SK-N-SH (cell line): ENCODE measurements around the gene ATP8B3. TPM values are rescaled to one million over a fixed set of nuclear protein-coding genes. Genes with fewer than 3 reads are reported as not detected.

Source experiments
- CHD2 ChIP-seq: fragments of 150-350 bp; IDR thresholded peaks from 2 replicates; pipeline ENCODE4 v1.6.1; 2018; ENCODE audit warnings: low read length; ENCODE audit not compliant: partially characterized antibody
- FOSL2 ChIP-seq: IDR thresholded peaks from 2 replicates; pipeline ENCODE4 v1.4.0; 2012; ENCODE audit warnings: low read depth, mild to moderate bottlenecking, moderate library complexity, borderline replicate concordance
- NFIC ChIP-seq: IDR thresholded peaks from 2 replicates; pipeline ENCODE4 v1.4.0; 2012; ENCODE audit warnings: borderline replicate concordance
- RCOR1 ChIP-seq: fragments of 150-350 bp; IDR thresholded peaks from 2 replicates; pipeline ENCODE4 v1.6.1; 2017; ENCODE audit warnings: antibody characterized with exemption, low read length
- polyA plus RNA-seq, 3 experiments: library from polyadenylated mRNA; depleted of rRNA; stranded (reverse); fragments of >200 nt; gene quantifications; 2 replicates each; pipeline ENCODE4 v1.2.3, GENCODE V29; 2012
- TF ChIP-seq, protein P1 (sequence below): IDR thresholded peaks from 2 replicates; pipeline ENCODE4 v1.6.1; 2012; ENCODE audit warnings: mild to moderate bottlenecking, low read depth, low read length, moderate library complexity
- TF ChIP-seq, protein P2 (sequence below): fragments of 200-600 bp; sonication (generic); IDR thresholded peaks from 2 replicates; pipeline ENCODE4 v1.6.1; 2017; ENCODE audit warnings: antibody characterized with exemption, mild to moderate bottlenecking, moderate library complexity
- TF ChIP-seq, protein P3 (sequence below): IDR thresholded peaks from 2 replicates; pipeline ENCODE4 v1.4.0; 2012; ENCODE audit warnings: low read depth
- TF ChIP-seq, protein P4 (sequence below): fragments of 150-350 bp; IDR thresholded peaks from 2 replicates; pipeline ENCODE4 v1.6.1; 2017; ENCODE audit warnings: antibody characterized with exemption, low read length, low read depth, borderline replicate concordance

ATP8B3 gene
- polyA plus RNA-seq, 1 of the 3 experiments (the other 2 are of a cell fraction): 8.0 TPM

DNA sequence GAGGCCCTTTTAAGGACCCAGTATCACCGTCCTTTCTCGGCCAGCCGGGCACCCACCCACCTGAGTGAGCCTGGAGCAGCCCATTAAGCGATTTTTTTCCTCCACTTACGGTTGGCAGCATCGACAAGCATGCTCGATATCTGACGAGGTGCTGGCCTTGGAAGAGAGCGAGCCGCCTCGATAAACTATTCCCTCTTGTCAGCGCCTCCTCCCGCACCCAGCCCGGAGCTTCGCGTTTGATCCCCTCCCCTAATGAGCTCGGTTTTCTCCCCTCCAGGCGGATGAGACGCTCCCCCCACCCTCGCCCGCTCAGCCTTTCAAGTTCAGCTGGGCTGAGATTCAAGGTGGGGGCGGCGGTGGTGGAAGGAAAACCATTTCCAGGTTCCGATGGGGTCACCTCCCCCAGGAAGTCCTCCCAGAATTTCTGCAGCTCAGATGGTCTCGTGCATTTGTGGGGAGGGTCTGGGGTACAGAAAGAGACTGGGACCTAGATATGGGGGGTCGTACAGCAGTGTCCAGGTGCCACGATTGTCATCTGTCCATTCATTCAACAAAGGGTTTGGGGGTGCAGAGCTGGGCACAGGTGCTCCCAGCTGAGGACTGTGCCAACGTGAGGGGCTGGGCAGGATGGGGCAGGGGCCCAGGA is 77.6 kb downstream of the ATP8B3 start (continued):
- TF ChIP-seq, protein P1, sequence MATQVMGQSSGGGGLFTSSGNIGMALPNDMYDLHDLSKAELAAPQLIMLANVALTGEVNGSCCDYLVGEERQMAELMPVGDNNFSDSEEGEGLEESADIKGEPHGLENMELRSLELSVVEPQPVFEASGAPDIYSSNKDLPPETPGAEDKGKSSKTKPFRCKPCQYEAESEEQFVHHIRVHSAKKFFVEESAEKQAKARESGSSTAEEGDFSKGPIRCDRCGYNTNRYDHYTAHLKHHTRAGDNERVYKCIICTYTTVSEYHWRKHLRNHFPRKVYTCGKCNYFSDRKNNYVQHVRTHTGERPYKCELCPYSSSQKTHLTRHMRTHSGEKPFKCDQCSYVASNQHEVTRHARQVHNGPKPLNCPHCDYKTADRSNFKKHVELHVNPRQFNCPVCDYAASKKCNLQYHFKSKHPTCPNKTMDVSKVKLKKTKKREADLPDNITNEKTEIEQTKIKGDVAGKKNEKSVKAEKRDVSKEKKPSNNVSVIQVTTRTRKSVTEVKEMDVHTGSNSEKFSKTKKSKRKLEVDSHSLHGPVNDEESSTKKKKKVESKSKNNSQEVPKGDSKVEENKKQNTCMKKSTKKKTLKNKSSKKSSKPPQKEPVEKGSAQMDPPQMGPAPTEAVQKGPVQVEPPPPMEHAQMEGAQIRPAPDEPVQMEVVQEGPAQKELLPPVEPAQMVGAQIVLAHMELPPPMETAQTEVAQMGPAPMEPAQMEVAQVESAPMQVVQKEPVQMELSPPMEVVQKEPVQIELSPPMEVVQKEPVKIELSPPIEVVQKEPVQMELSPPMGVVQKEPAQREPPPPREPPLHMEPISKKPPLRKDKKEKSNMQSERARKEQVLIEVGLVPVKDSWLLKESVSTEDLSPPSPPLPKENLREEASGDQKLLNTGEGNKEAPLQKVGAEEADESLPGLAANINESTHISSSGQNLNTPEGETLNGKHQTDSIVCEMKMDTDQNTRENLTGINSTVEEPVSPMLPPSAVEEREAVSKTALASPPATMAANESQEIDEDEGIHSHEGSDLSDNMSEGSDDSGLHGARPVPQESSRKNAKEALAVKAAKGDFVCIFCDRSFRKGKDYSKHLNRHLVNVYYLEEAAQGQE: no peak
- no peak for TF ChIP-seq RCOR1
- TF ChIP-seq NFIC: no peak
- TF ChIP-seq FOSL2: no peak
- TF ChIP-seq, protein P2, sequence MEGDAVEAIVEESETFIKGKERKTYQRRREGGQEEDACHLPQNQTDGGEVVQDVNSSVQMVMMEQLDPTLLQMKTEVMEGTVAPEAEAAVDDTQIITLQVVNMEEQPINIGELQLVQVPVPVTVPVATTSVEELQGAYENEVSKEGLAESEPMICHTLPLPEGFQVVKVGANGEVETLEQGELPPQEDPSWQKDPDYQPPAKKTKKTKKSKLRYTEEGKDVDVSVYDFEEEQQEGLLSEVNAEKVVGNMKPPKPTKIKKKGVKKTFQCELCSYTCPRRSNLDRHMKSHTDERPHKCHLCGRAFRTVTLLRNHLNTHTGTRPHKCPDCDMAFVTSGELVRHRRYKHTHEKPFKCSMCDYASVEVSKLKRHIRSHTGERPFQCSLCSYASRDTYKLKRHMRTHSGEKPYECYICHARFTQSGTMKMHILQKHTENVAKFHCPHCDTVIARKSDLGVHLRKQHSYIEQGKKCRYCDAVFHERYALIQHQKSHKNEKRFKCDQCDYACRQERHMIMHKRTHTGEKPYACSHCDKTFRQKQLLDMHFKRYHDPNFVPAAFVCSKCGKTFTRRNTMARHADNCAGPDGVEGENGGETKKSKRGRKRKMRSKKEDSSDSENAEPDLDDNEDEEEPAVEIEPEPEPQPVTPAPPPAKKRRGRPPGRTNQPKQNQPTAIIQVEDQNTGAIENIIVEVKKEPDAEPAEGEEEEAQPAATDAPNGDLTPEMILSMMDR: no peak
- TF ChIP-seq CHD2: no peak
- TF ChIP-seq, protein P3, sequence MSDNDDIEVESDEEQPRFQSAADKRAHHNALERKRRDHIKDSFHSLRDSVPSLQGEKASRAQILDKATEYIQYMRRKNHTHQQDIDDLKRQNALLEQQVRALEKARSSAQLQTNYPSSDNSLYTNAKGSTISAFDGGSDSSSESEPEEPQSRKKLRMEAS: no peak
- TF ChIP-seq, protein P4, sequence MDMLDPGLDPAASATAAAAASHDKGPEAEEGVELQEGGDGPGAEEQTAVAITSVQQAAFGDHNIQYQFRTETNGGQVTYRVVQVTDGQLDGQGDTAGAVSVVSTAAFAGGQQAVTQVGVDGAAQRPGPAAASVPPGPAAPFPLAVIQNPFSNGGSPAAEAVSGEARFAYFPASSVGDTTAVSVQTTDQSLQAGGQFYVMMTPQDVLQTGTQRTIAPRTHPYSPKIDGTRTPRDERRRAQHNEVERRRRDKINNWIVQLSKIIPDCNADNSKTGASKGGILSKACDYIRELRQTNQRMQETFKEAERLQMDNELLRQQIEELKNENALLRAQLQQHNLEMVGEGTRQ: no peak

Other genes with a start within 250 kb of the ATP8B3 start
- gene MEX3D, start 244.0 kb downstream of the ATP8B3 start, polyA plus RNA-seq (2012; rRNA removed): 11.5 and 14.9 TPM in 2 replicates
- gene MBD3, start 219.4 kb downstream of the ATP8B3 start, polyA plus RNA-seq (2012; rRNA removed): 74.1 and 96.5 TPM in 2 replicates
- gene UQCR11, start 206.8 kb downstream of the ATP8B3 start, polyA plus RNA-seq (2012; rRNA removed): 247 and 372 TPM in 2 replicates
- 81.3 and 104 TPM in 2 replicates for gene TCF3, start 159.7 kb downstream of the ATP8B3 start, polyA plus RNA-seq (2012; rRNA removed)
- not detected in 2 replicates for gene ONECUT3, start 58.8 kb downstream of the ATP8B3 start, polyA plus RNA-seq (2012; rRNA removed)
- 9.0 and 18.8 TPM in 2 replicates for gene REXO1, start 36.2 kb upstream of the ATP8B3 start, polyA plus RNA-seq (2012; rRNA removed)
- 11.3 and 16.1 TPM in 2 replicates for gene KLF16, start 51.3 kb upstream of the ATP8B3 start, polyA plus RNA-seq (2012; rRNA removed)
- gene ABHD17A, start 73.2 kb upstream of the ATP8B3 start, polyA plus RNA-seq (2012; rRNA removed): 61.1 and 69.1 TPM in 2 replicates
- 1.7 and 2.8 TPM in 2 replicates for gene ADAT3, start 93.1 kb upstream of the ATP8B3 start, polyA plus RNA-seq (2012; rRNA removed)
- 11.8 and 30.0 TPM in 2 replicates for gene SCAMP4, start 93.1 kb upstream of the ATP8B3 start, polyA plus RNA-seq (2012; rRNA removed)
- 77.3 and 79.4 TPM in 2 replicates for gene CSNK1G2, start 128.9 kb upstream of the ATP8B3 start, polyA plus RNA-seq (2012; rRNA removed)
- 54.4 and 66.8 TPM in 2 replicates for gene BTBD2, start 203.4 kb upstream of the ATP8B3 start, polyA plus RNA-seq (2012; rRNA removed)
- 58.9 and 65.4 TPM in 2 replicates for gene MKNK2, start 239.0 kb upstream of the ATP8B3 start, polyA plus RNA-seq (2012; rRNA removed)